Suppressor macrophage treated with lipopolysaccharide for 1 hour (primary cell): ENCODE data around the gene C14orf180.
"Not testable (repeated sequence)": the region's sequence is repeated elsewhere in the genome, so short reads cannot be mapped to it uniquely, and the experiment has no call there.

ENCODE experiments used
- DNase-seq, 3 donors: peaks; one replicate each; pipeline ENCODE4 v3.0.0-alpha.2; 2020 to 2022

C14orf180 gene

GRCh38 chr14:104633276-104634137 lies 53.9 kb downstream of the C14orf180 start:
- DNase-seq: no peak

GRCh38 chr14:104634138-104634760 lies 54.7 kb downstream of the C14orf180 start:
- DNase-seq: no peak

- no peak for DNase-seq
These were observed 55.5 kb downstream of the C14orf180 start for GRCh38 chr14:104634886-104635570.

GRCh38 chr14:104635717-104636116 lies 56.2 kb downstream of the C14orf180 start:
- DNase-seq: no peak

GRCh38 chr14:104636131-104636530 lies 56.6 kb downstream of the C14orf180 start:
- DNase-seq: no peak

- DNase-seq: not testable (repeated sequence)
These were observed 57.4 kb downstream of the C14orf180 start for GRCh38 chr14:104636846-104637545.

GRCh38 chr14:104637546-104638003 lies 58.0 kb downstream of the C14orf180 start:
- DNase-seq: no peak

- no peak for DNase-seq
These were observed 58.6 kb downstream of the C14orf180 start for GRCh38 chr14:104638190-104638589.

GRCh38 chr14:104638927-104639450 lies 59.4 kb downstream of the C14orf180 start:
- DNase-seq: no peak

- DNase-seq: no peak
These were observed 59.9 kb downstream of the C14orf180 start for GRCh38 chr14:104639471-104639870.
